Esophagus muscularis mucosa (tissue), 4 donors: ENCODE data around the gene SULT1A2. TPM values are rescaled to one million over a fixed set of nuclear protein-coding genes. Genes with fewer than 3 reads are reported as not detected.
"Not testable (repeated sequence)": the region's sequence is repeated elsewhere in the genome, so short reads cannot be mapped to it uniquely, and the experiment has no call there.

ENCODE experiments used
- DNase-seq: peaks from one replicate; pipeline ENCODE4 v3.0.0-alpha.2; 2017; ENCODE audit errors: extremely low spot score
- H3K27ac ChIP-seq, 4 donors: fragments of 200-600 bp; sonication (generic); replicated peaks in 1 of 4; 1 replicate in 3 of 4; 2 replicates in 1 of 4; pipeline ENCODE4 v1.5.1; 2016 to 2019; ENCODE audit warnings: mild to moderate bottlenecking in 1 of 4
- H3K27me3 ChIP-seq, 4 donors: fragments of 200-600 bp; sonication (generic); one replicate each; pipeline versions ENCODE4 v1.5.1 to v1.6.0; 2016 to 2019
- H3K36me3 ChIP-seq, 4 donors: fragments of 200-600 bp; sonication (generic); one replicate each; pipeline ENCODE4 v1.5.1; 2016 to 2019
- H3K4me1 ChIP-seq, 4 donors: fragments of 200-600 bp; sonication (generic); one replicate each; pipeline ENCODE4 v1.5.1; 2016 to 2019
- H3K4me3 ChIP-seq, 4 donors: fragments of 200-600 bp; sonication (generic); 1 replicate in 2 of 4; 2 replicates in 2 of 4; pipeline ENCODE4 v1.5.1; 2016 to 2019; ENCODE audit warnings: mild to moderate bottlenecking in 4 of 4, moderate library complexity in 1 of 4
- H3K9me3 ChIP-seq, 4 donors: fragments of 200-600 bp; sonication (generic); 1 replicate in 3 of 4; 2 replicates in 1 of 4; pipeline ENCODE4 v1.5.1; 2016 to 2019
- CTCF ChIP-seq, 3 experiments: fragments of 200-600 bp in 2 of 3; fragments of 450-650 bp in 1 of 3; sonication (generic) in 2 of 3; IDR thresholded peaks; one replicate each; pipeline ENCODE4 v1.5.1; 2017 to 2019; ENCODE audit warnings: antibody characterized with exemption in 3 of 3, mild to moderate bottlenecking in 2 of 3, moderate library complexity in 1 of 3
- EP300 ChIP-seq: sonication (generic); formaldehyde crosslinking; IDR thresholded peaks from one replicate; pipeline ENCODE4 v1.6.1; 2017; ENCODE audit warnings: antibody characterized with exemption
- POLR2A ChIP-seq: fragments of 450-650 bp; IDR thresholded peaks from one replicate; pipeline ENCODE4 v1.6.1; 2017; ENCODE audit warnings: antibody characterized with exemption, moderate library complexity, mild to moderate bottlenecking, low read depth
- POLR2AphosphoS5 ChIP-seq, 2 donors: sonication (generic); formaldehyde crosslinking; IDR thresholded peaks; one replicate each; pipeline ENCODE4 v1.6.1; 2017; ENCODE audit warnings: antibody characterized with exemption in 2 of 2
- WGBS: methylation state at CpG from one replicate; pipeline ENCODE4 v1.1.5; 2018; 5-methylcytosine and 5-hydroxymethylcytosine counted together
- intact Hi-C: fragments of 100-400 bp; cut with DNase I; formaldehyde crosslinking; loops from one replicate; pipeline ENCODE4 v1.15.1; 2023
- total RNA-seq, 4 donors: library from RNA; depleted of rRNA; stranded (reverse); fragments of >200 nt; gene quantifications; one replicate each; pipeline versions ENCODE4 v1.1.0 to v1.2.1, GENCODE V29; 2016

The SULT1A2 gene
- total RNA-seq, 4 donors from 2014 or later, result 0.97 to 1.8 (median 1.3) TPM; not detected in 1

DNA sequence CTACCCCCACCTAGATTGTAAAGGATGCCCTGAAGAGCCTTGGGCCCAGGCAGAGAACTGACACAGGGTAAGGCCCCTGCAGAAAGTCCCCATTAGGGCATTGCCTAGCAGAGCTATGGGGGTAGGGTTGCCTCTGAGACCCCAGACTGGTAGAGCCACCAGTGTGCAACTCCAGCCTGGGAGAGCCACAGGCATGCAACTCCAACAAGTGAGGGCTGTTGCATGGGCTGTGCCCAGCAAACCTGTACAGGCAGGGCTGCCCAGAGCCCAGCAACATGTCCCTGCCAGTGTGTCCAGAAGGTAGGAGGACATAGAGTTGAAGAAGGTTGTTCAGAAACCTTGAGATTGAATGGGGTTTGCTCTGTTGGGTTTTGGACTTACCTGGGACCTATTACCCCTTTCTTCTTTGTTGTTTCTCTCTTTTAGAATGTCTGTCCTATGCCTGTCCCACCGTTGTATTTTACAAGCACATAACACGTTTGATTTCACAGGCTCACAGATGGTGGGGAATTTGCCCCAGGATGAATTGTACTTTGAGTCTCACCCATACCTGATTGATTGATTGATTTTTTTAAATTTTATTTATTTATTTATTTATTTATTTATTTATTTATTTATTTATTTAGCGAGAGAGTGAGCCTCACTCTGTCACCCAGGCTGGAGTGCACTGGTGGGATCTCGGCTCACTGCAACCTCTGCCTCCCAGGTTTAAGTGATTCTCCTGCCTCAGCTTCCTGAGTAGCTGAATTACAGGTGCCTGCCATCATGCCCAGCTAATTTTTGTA lies 26.7 kb downstream of the SULT1A2 start:
- Histone ChIP-seq H3K4me3 (no peak overlapping the region), H3K4me1 (peaks cover 12 to 28% (median 24%) of the 10 kb centered on the region in 4 donors), H3K27ac (no peak overlapping the region), H3K27me3 (no peaks in the 10 kb centered on the region), H3K36me3 (peaks cover 0 to 4% (median 2%) of the 10 kb centered on the region in 4 donors), H3K9me3 (peaks cover 0 to 6% (median 3%) of the 10 kb centered on the region in 4 donors)
- no peak for DNase-seq
- 94% methylated on average over 4 of the region's 4 CpGs for WGBS
- TF ChIP-seq POLR2AphosphoS5 (IDR thresholded peaks at IDR 0.05), result no peak
- TF ChIP-seq EP300, result no peak
- no peak for TF ChIP-seq CTCF (IDR thresholded peaks at IDR 0.05)
- no peak for TF ChIP-seq POLR2A
- intact Hi-C loops, result no loop called here

DNA sequence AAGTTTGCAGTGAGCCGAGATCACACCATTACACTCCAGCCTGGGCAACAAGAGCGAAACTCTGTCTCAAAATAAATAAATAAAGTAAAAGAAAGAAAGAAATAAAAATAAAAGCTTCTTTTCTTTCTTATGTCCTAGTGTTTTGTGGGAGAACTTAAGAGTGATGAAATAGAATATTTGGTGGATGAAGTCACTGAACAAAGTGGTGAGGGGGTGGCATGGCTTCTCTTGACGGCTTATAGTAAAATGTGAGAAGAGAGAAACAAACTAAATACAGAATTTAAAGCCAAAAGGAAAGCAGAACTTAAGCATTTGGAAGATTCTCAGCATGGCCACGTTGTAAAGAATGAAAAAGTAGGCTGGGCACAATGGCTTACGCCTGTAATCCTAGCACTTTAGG lies 27.8 kb downstream of the SULT1A2 start:
- Histone ChIP-seq H3K36me3 (peaks cover 0 to 7% (median 2%) of the 10 kb centered on the region in 4 donors), H3K27ac (no peak overlapping the region), H3K4me1 (peaks cover 12 to 25% (median 23%) of the 10 kb centered on the region in 4 donors), H3K27me3 (no peaks in the 10 kb centered on the region), H3K9me3 (peaks cover 0 to 6% (median 3%) of the 10 kb centered on the region in 4 donors), H3K4me3 (no peak overlapping the region)
- TF ChIP-seq POLR2AphosphoS5 (IDR thresholded peaks at IDR 0.05) (no peak), EP300 (no peak), CTCF (IDR thresholded peaks at IDR 0.05) (no peak), POLR2A (no peak)
- DNase-seq, result no peak
- intact Hi-C loops, result no loop called here
- 84% methylated on average over 5 of the region's 5 CpGs for WGBS

DNA sequence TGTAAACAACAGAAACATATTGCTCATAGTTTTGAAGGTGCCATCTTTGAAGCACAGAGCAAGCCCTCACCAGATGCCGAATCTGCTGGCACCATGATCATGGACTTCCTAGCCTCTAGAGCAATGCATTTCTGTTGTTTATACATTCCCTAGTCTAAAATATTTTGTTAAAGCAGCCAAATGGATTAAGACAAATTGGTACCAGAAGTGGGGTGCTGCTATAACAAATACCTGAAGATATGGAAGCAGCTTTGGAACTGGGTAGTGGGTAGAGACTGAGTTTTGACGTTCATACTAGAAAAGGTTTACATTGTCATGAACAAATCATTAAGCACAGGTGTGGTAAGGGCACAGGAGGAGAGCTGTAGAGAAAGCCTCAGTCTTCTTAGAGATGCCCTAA lies 29.6 kb downstream of the SULT1A2 start:
- intact Hi-C loops, result no loop called here
- Histone ChIP-seq H3K4me1 (peaks cover 3 to 9% (median 6%) of the 10 kb centered on the region in 4 donors), H3K36me3 (peaks cover 0 to 7% (median 0%) of the 10 kb centered on the region in 4 donors), H3K9me3 (peaks cover 0 to 6% (median 3%) of the 10 kb centered on the region in 4 donors), H3K27me3 (no peaks in the 10 kb centered on the region), H3K27ac (no peak overlapping the region), H3K4me3 (no peak overlapping the region)
- DNase-seq, result no peak
- TF ChIP-seq POLR2A (no peak), POLR2AphosphoS5 (IDR thresholded peaks at IDR 0.05) (no peak), EP300 (no peak), CTCF (IDR thresholded peaks at IDR 0.05) (no peak)
- WGBS, result 89% methylated on average over 2 of the region's 2 CpGs

DNA sequence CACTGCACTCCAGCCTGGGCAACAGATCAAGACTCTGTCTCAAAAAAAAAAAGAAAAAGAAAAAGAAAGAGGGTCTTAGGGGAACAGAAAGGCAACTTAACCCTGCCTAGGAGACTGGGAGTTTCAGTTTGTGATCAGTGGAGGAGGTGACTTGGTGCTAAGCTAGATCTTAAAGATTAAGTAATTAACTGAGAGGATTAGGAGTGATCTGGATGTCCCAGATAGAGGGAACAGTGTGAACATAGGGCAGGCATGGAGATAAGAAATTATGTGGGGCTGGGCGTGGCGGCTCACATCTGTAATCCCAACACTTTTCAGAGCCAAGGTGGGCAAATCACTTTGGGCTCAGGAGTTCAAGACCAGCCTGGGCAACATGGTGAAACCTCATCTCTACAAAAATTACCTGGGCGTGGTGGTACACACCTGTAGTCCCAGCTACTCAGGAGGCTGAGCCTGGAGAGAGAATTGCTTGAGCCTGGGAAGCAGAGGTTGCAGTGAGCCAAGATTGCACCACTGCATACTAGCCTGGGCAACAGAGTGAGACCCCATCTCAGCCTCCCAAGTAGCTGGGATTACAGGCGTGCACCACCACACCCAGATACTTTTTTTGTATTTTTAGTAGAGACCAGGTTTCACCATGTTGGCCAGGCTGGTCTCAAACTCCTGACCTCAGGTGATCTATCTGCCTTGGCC lies 30.5 kb downstream of the SULT1A2 start:
- WGBS, result 100% methylated on average over 4 of the region's 4 CpGs

DNA sequence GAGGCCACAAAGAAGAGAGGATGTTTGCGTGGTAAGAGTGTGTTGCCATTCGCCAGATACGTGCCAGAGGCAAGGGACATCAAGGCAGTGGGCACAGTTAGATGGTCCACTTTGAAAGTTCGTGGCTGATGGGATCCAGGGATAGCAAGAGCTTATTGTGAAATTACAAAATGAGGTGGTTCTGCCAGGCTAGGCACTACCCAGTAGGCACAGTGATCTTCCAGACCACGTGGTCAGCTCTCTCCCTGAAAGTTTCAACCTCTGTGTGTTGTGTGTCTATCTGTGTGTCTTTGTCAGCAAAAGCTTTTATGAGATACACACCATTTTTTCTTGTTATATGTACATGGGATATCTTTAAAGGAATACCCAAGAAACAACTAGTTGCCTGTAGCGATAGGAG lies 33.6 kb downstream of the SULT1A2 start:
- Histone ChIP-seq H3K36me3 (peaks cover 6 to 17% (median 15%) of the 10 kb centered on the region in 4 donors), H3K27me3 (no peaks in the 10 kb centered on the region), H3K9me3 (peaks cover 0 to 6% (median 3%) of the 10 kb centered on the region in 4 donors), H3K4me3 (no peak overlapping the region), H3K27ac (no peak overlapping the region), H3K4me1 (peaks cover 0 to 8% (median 4%) of the 10 kb centered on the region in 4 donors)
- 91% methylated on average over 6 of the region's 6 CpGs for WGBS
- TF ChIP-seq EP300, result no peak
- no peak for TF ChIP-seq CTCF (IDR thresholded peaks at IDR 0.05)
- TF ChIP-seq POLR2AphosphoS5 (IDR thresholded peaks at IDR 0.05), result no peak
- TF ChIP-seq POLR2A, result no peak
- DNase-seq, result no peak
- intact Hi-C loops, result no loop called here

More for the DNA sequence above, 30.5 kb downstream of the SULT1A2 start:
- H3K9me3 ChIP-seq, intact Hi-C loops, H3K36me3 ChIP-seq, H3K4me3 ChIP-seq, H3K27ac ChIP-seq, H3K4me1 ChIP-seq, H3K27me3 ChIP-seq, DNase-seq: not testable (repeated sequence)
